Right cardiac atrium (tissue), 5 donors: ENCODE results near the gene FANCG. TPM values are rescaled to one million over a fixed set of nuclear protein-coding genes. Genes with fewer than 3 reads are reported as not detected.

ENCODE experiments used
- ATAC-seq, 2 donors: fragments of 200-7000 bp; cut with Tn5 transposase; one replicate each; pipeline versions ENCODE4 v1.8.0 to v1.9.1; 2020; ENCODE audit warnings: moderate library complexity in 2 of 2, mild to moderate bottlenecking in 1 of 2
- DNase-seq, 3 donors: peaks; one replicate each; pipeline ENCODE4 v3.0.0-alpha.2; 2020
- H3K27ac ChIP-seq: one replicate; pipeline ENCODE4 v1.5.1; 2013; ENCODE audit warnings: mild to moderate bottlenecking, low read length, control low read depth, moderate library complexity
- H3K27me3 ChIP-seq: one replicate; pipeline ENCODE4 v1.6.1; 2013; ENCODE audit not compliant: control insufficient read depth, insufficient read depth
- H3K4me1 ChIP-seq: one replicate; pipeline ENCODE4 v1.6.1; 2013; ENCODE audit warnings: low read length; ENCODE audit not compliant: control insufficient read depth, insufficient read depth
- H3K4me3 ChIP-seq: one replicate; pipeline ENCODE4 v1.5.1; 2013; ENCODE audit warnings: low read length, control low read depth
- H3K9me3 ChIP-seq: one replicate; pipeline ENCODE4 v1.6.1; 2013; ENCODE audit warnings: low read length; ENCODE audit not compliant: control insufficient read depth
- WGBS: extraction: QIAGEN DNeasy Blood & Tissue Kit; methylation state at CpG from one replicate; pipeline ENCODE4 v1.1.7; 2013; 5-methylcytosine and 5-hydroxymethylcytosine counted together
- intact Hi-C, 4 donors: fragments of 100-400 bp; cut with DNase I; formaldehyde crosslinking; loops; one replicate each; pipeline versions ENCODE4 v1.11.0 to v1.14.0; 2022 to 2023
- polyA plus RNA-seq: library from polyadenylated mRNA; stranded (reverse); fragments of 200-250 nt; gene quantifications from one replicate; pipeline ENCODE4 v1.2.3, GENCODE V29; 2013
- total RNA-seq, 4 donors: library from RNA; stranded (reverse); fragmentation: NEBNext Ultra II Directional; extraction: Animal tissue kit (Norgen Biotek cat#: 25700); gene quantifications; one replicate each; pipeline ENCODE4 v1.2.1, GENCODE V29; 2021
- donor health status: healthy with polysubstance abuse.
- donor health status: DM: no; HTN: yes; CAD: no.
- donor health status: DM: no; HTN: no; CAD: no.
- donor health status: DM: no; HTN: yes; CAD: no; lungs with severe emphysema.
- donor health status: DM: yes; HTN: yes; CAD: no.

FANCG gene
- total and polyA plus RNA-seq, 5 donors = 2.1 to 8.8 (median 4.7) TPM

- Histone ChIP-seq H3K9me3 (no peaks in the 10 kb centered on the region), H3K27me3 (no peaks in the 10 kb centered on the region), H3K27ac (peak overlapping the region; percentile 94), H3K4me3 (peak overlapping the region; percentile 69), H3K4me1 (peaks cover 20% of the 10 kb centered on the region)
- WGBS = under 1% methylated on average over 57 of the region's 57 CpGs
- ATAC-seq = peak; percentile 82
- intact Hi-C loops = loop anchor here in 1 of 4 donors (10.0 kb wide), 1 partner anchor 444 kb away; no protein-coding TSS in a partner anchor
- DNase-seq = peak; percentile 99
These were observed 31.5 kb upstream of the FANCG start for GRCh38 chr9:35111001-35111933.

- H3K9me3 ChIP-seq = no peaks in the 10 kb centered on the region
- intact Hi-C loops = loop anchor here in 1 of 4 donors (10.0 kb wide), 1 partner anchor 444 kb away; no protein-coding TSS in a partner anchor
- H3K27ac ChIP-seq = peak overlapping the region; percentile 94
- 30% methylated on average over 3 of the region's 3 CpGs for WGBS
- H3K27me3 ChIP-seq = no peaks in the 10 kb centered on the region
- H3K4me1 ChIP-seq = peaks cover 20% of the 10 kb centered on the region
- ATAC-seq (no peak), DNase-seq (peak in 2 of 3 donors; percentile 45 to 67)
- H3K4me3 ChIP-seq = peak overlapping the region; percentile 69
These were observed 30.6 kb upstream of the FANCG start for GRCh38 chr9:35110327-35110761.

DNA sequence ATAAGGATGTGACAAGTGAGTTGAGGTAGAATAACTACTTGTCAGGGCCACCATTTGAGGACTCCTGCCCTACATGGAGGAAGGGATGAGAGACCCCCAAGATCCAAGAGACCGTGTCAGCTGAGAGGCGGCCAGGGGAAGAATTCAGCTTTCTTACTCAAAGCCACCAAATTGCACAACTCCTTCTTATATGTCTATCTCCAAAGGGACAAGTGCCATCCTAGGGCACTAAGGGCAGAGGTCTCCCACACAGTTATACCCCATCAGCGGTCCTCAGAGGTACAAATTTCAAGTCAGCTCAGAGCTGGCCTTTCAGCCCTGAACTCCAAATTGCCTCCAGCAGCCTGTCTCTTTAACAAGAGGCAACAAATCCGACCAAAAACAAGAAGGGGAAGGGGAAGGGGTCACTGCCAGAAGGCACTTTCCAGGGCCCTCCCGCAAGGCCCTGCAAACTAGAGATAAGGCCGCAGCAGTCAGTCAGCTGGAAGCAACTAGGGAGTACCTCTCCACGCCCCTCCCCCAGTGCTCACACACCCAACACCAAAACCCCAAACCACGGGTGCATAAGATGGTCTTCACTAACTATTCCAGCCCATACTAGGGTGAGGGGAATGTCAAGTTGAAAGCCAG, 29.3 kb upstream of the FANCG start:
- H3K27ac ChIP-seq = no peak overlapping the region
- 47% methylated on average over 8 of the region's 8 CpGs for WGBS
- H3K4me3 ChIP-seq = no peak overlapping the region
- ATAC-seq = no peak
- H3K27me3 ChIP-seq = no peaks in the 10 kb centered on the region
- no peak for DNase-seq
- intact Hi-C loops = no loop called here
- H3K9me3 ChIP-seq = no peaks in the 10 kb centered on the region
- H3K4me1 ChIP-seq = peaks cover 20% of the 10 kb centered on the region

DNA sequence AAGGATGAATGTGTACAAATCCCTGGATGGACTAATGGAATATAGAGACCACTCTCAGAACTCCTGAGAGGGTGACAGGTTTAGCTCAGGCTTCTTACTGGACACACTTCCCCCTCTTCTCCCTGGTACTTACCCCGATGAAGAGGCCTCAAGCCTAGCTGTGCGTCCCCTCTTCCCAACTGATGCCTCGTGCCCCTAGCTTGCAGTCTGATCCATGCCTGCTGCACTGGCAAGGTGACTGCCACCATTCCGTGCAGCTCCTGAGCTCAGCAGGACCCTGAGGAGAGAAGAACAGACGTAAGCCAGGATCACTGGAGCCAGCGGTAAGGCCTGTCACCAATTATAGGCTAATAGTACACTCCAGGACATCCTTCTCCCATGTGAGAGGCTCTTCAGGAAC, 28.7 kb upstream of the FANCG start:
- intact Hi-C loops = no loop called here
- Histone ChIP-seq H3K4me1 (peaks cover 16% of the 10 kb centered on the region), H3K27ac (no peak overlapping the region), H3K9me3 (no peaks in the 10 kb centered on the region), H3K27me3 (no peaks in the 10 kb centered on the region), H3K4me3 (no peak overlapping the region)
- no peak for DNase-seq
- ATAC-seq = no peak
- WGBS = 93% methylated on average over 6 of the region's 6 CpGs

DNA sequence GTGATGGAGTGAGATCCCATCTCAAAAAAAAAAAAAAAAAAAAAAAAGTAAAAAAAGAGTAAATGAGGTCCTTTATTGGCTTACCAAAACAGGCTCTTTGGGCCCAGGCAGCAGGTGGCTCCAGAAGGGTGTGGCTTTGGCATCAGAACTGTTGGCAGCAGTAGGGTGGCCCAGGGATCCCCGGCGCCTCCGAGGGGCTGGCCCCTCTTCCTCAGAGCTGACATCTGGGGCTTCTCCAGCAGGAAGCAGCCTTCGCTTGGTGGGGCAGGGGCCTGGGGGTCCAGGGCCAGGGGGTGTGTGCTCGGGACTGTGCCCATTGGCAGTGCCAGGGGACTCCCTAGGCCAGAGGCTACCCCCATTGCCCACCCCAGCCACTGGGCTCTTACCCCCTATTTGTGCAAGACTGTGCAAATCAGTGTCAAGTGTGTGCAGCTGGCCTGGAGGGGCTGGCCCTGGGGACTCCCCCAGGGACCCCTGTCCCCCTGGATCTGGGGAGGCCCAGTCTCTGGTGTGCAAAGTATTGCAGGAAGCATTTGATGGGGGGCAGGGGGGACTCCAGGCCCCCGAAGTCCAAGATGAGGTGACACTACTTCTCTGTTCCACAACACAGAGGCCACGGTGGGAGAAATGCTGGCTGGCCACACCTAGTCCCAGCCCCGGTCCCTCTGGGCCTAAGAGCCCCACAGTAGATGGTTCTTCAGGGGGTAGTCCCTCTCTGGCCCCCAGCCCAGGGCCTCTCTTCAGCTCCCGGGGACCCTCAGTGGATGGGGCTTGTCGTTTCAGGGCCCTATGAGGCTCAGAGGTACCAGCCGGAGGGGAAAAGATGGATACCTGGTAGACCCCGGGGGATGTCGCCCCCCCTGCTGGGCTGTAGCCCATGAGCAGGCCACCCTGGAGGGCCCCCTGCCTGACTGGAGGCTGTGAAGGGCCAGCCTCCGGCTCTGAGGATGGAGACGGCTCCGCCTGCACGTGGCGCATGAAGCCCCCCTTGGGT, 27.9 kb upstream of the FANCG start:
- Histone ChIP-seq H3K27me3 (no peaks in the 10 kb centered on the region), H3K4me1 (peaks cover 16% of the 10 kb centered on the region), H3K4me3 (no peak overlapping the region), H3K27ac (no peak overlapping the region), H3K9me3 (no peaks in the 10 kb centered on the region)
- intact Hi-C loops = no loop called here
- DNase-seq = peak in 2 of 3 donors; percentile 66 to 68
- no peak for ATAC-seq
- 78% methylated on average over 18 of the region's 18 CpGs for WGBS

GRCh38 chr9:35106343-35106730, 26.6 kb upstream of the FANCG start:
- 87% methylated on average over 7 of the region's 7 CpGs for WGBS
- ATAC-seq (no peak), DNase-seq (no peak)
- Histone ChIP-seq H3K27me3 (no peaks in the 10 kb centered on the region), H3K4me3 (no peak overlapping the region), H3K9me3 (no peaks in the 10 kb centered on the region), H3K4me1 (peaks cover 16% of the 10 kb centered on the region), H3K27ac (no peak overlapping the region)
- intact Hi-C loops = no loop called here

DNA sequence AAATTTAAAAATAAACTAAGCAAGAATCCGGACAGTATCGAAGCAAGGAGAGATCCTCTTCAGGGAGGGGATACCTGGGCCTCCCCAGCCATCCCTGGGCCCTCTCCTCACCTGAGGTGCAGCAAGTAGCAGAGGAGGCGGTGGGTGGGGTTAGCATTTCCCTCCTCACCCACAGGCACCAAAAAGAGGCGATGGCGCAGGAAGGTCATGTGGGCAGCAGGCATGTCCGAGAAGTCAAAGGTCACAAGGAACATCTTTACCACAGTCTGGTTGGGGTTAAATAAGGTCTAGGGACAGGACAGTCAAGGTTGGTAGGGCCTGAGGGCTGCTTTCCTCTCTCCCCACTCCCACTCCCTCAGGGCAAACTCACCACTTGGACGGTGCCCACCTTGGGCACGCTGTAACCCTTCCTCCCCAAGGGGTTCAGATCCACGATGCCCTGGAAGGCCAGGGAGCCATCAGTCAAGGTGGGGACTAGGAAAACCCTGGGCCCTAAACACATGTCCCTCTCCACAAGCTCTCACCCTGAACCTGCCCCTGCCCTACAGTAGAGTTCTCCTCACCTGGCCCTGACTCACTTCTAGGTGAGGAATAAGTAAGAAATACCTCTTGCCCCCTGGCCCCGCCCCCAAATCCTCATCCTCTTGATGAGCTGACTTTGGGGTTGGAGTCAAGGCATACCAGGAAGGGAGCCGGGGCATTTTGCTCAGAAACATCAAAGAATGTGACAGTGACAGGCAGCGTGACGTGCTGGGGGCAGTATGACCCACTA, 26.0 kb upstream of the FANCG start:
- intact Hi-C loops = no loop called here
- Histone ChIP-seq H3K27ac (no peak overlapping the region), H3K27me3 (no peaks in the 10 kb centered on the region), H3K4me3 (no peak overlapping the region), H3K9me3 (no peaks in the 10 kb centered on the region), H3K4me1 (peaks cover 14% of the 10 kb centered on the region)
- no peak for ATAC-seq
- DNase-seq = no peak
- 92% methylated on average over 13 of the region's 13 CpGs for WGBS

DNA sequence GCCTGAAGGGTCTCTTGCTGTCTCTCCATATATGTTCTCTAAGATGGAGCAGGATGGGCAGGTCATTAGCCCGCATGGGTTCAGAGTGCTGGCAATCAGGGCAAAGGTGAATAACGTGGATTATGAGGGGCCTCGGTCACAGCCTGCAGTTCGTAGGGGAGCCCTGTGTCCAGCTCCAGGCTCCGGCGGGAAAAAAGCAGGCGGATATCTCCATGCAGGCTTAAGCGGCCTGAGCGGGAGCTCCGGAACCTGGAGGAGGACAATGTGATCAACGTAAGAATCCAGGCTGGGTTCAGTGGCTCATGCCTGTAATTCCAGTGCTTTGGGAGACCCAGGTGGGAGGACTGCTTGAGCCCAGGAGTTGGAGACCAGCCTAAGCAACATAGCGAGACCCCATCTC, 25.4 kb upstream of the FANCG start:
- 89% methylated on average over 12 of the region's 12 CpGs for WGBS
- ATAC-seq = no peak

GRCh38 chr9:35104586-35104985, 24.8 kb upstream of the FANCG start:
- ATAC-seq (no peak), DNase-seq (no peak)
- H3K27me3 ChIP-seq = no peaks in the 10 kb centered on the region
- H3K9me3 ChIP-seq = no peaks in the 10 kb centered on the region
- H3K4me1 ChIP-seq = peaks cover 5% of the 10 kb centered on the region
- H3K4me3 ChIP-seq = no peak overlapping the region
- intact Hi-C loops = no loop called here
- WGBS = 92% methylated on average over 4 of the region's 4 CpGs
- H3K27ac ChIP-seq = no peak overlapping the region

More for the DNA sequence above, 25.4 kb upstream of the FANCG start:
- DNase-seq = no peak
- Histone ChIP-seq H3K27me3 (no peaks in the 10 kb centered on the region), H3K27ac (no peak overlapping the region), H3K9me3 (no peaks in the 10 kb centered on the region), H3K4me1 (peaks cover 8% of the 10 kb centered on the region), H3K4me3 (no peak overlapping the region)
- intact Hi-C loops = no loop called here

GRCh38 chr9:35103660-35104191, 24.0 kb upstream of the FANCG start:
- Histone ChIP-seq H3K9me3 (no peaks in the 10 kb centered on the region), H3K4me1 (no peaks in the 10 kb centered on the region), H3K4me3 (peak overlapping the region; percentile 84), H3K27me3 (no peaks in the 10 kb centered on the region), H3K27ac (peak overlapping the region; percentile 94)
- 24% methylated on average over 5 of the region's 5 CpGs for WGBS
- ATAC-seq (no peak), DNase-seq (no peak)
- intact Hi-C loops = no loop called here
